A673 (cell line): ENCODE data around the gene USP36. TPM values are rescaled to one million over a fixed set of nuclear protein-coding genes. Genes with fewer than 3 reads are reported as not detected.
A peak's percentile ranks its signal among the peaks of the same experiment; 100 is the strongest.

ENCODE experiments used
- BruUV-seq: library from RNA; stranded (reverse); fragments of 400-500 nt; replicated peaks from 2 replicates; lab custom pipeline; 2021; lab: Mats Ljungman, UMichigan
- CTCF ChIA-PET: fragments of 300-600 bp; sonication (Branson Sonifier 250); formaldehyde crosslinking; loops from one replicate; lab custom pipeline; 2022; ENCODE audit warnings: antibody characterized with exemption; lab: Charles Lee
- POLR2A ChIA-PET: fragments of 300-600 bp; sonication (Branson Sonifier 250); formaldehyde crosslinking; loops from one replicate; lab custom pipeline; 2022; ENCODE audit warnings: antibody characterized with exemption; ENCODE audit not compliant: low non-redundant PET; lab: Charles Lee
- DNase-seq: peaks from one replicate; pipeline ENCODE4 v3.0.0-alpha.2; 2015; ENCODE audit warnings: low spot score
- H3K27ac ChIP-seq: fragments of 200-600 bp; sonication (generic); 2 replicates; pipeline ENCODE4 v1.5.1; 2016; ENCODE audit warnings: mixed run types, low read depth, mild to moderate bottlenecking, mixed read lengths, antibody characterized with exemption, low read length; ENCODE audit not compliant: poor library complexity, severe bottlenecking
- H3K27me3 ChIP-seq: fragments of 200-600 bp; sonication (generic); replicated peaks from 2 replicates; pipeline ENCODE4 v1.6.1; 2017; ENCODE audit warnings: mixed run types, low read depth, mild to moderate bottlenecking, mixed read lengths, antibody characterized with exemption, low read length; ENCODE audit not compliant: insufficient read depth, poor library complexity
- H3K36me3 ChIP-seq: fragments of 200-600 bp; sonication (generic); 2 replicates; pipeline ENCODE4 v1.6.1; 2016; ENCODE audit warnings: mixed run types, mild to moderate bottlenecking, mixed read lengths, antibody characterized with exemption, low read length; ENCODE audit not compliant: insufficient read depth, poor library complexity, severe bottlenecking
- H3K4me1 ChIP-seq: fragments of 200-600 bp; sonication (generic); 2 replicates; pipeline ENCODE4 v1.6.1; 2017; ENCODE audit warnings: mixed run types, mild to moderate bottlenecking, mixed read lengths, antibody characterized with exemption, low read length; ENCODE audit not compliant: insufficient read depth, poor library complexity, severe bottlenecking
- H3K4me3 ChIP-seq: fragments of 200-600 bp; sonication (generic); 2 replicates; pipeline ENCODE4 v1.5.1; 2016; ENCODE audit warnings: low read depth, mixed run types, mild to moderate bottlenecking, mixed read lengths, low read length; ENCODE audit not compliant: poor library complexity, severe bottlenecking
- H3K9me3 ChIP-seq: fragments of 200-600 bp; sonication (generic); 2 replicates; pipeline ENCODE4 v1.6.1; 2016; ENCODE audit warnings: mixed run types, low read depth, mild to moderate bottlenecking, mixed read lengths, antibody characterized with exemption, low read length; ENCODE audit not compliant: poor library complexity, severe bottlenecking
- CTCF ChIP-seq: fragments of 300-800, 200-600 bp; sonication (generic); conservative IDR thresholded peaks from 2 replicates; pipeline ENCODE4 v1.5.1; 2017; ENCODE audit warnings: low read depth, mild to moderate bottlenecking, antibody characterized with exemption, low read length, moderate library complexity, mixed read lengths
- EZH2 ChIP-seq: fragments of 200-600 bp; sonication (generic); IDR thresholded peaks from 2 replicates; pipeline ENCODE4 v1.6.1; 2017; ENCODE audit warnings: borderline replicate concordance, low read depth, mild to moderate bottlenecking, mixed read lengths, antibody characterized with exemption, low read length; ENCODE audit not compliant: poor library complexity, severe bottlenecking
- intact Hi-C: fragments of 100-400 bp; cut with micrococcal nuclease; formaldehyde crosslinking; loops from one replicate; pipeline ENCODE4 v1.10.0; 2022; ENCODE audit not compliant: unreplicated experiment
- total RNA-seq: library from RNA; stranded (reverse); gene quantifications from 2 replicates; pipeline ENCODE4 v1.2.3, GENCODE V29; 2021

USP36 gene
- total RNA-seq, 1 experiment from 2014 or later: 74.9 TPM

- DNase-seq: no peak
- intact Hi-C loops: no loop called here
- no peaks in the 10 kb centered on the region for H3K4me1 ChIP-seq
- no peaks in the 10 kb centered on the region for H3K9me3 ChIP-seq
- ChIA-PET CTCF (no interaction called here), POLR2A (no interaction called here)
- BruUV-seq: no TSS peak
- TF ChIP-seq EZH2: no peak
- TF ChIP-seq CTCF: no peak
- no peak overlapping the region for H3K27ac ChIP-seq
- no peak overlapping the region for H3K4me3 ChIP-seq
- peaks cover 77% of the 10 kb centered on the region for H3K36me3 ChIP-seq
- no peaks in the 10 kb centered on the region for H3K27me3 ChIP-seq
Observed at GRCh38 chr17:78825696-78826095, 14.9 kb downstream of the USP36 start.

GRCh38 chr17:78824240-78824639 lies 16.4 kb downstream of the USP36 start:
- POLR2A ChIA-PET: no interaction called here
- BruUV-seq: no TSS peak
- Histone ChIP-seq H3K27me3 (no peaks in the 10 kb centered on the region), H3K27ac (no peak overlapping the region), H3K4me1 (peaks cover 7% of the 10 kb centered on the region), H3K4me3 (no peak overlapping the region), H3K36me3 (peaks cover 74% of the 10 kb centered on the region), H3K9me3 (no peaks in the 10 kb centered on the region)
- no peak for DNase-seq
- TF ChIP-seq CTCF (no peak), EZH2 (no peak)
- CTCF ChIA-PET: no interaction called here
- intact Hi-C loops: no loop called here

GRCh38 chr17:78823282-78824046 lies 17.1 kb downstream of the USP36 start:
- no peak overlapping the region for H3K4me3 ChIP-seq
- no TSS peak for BruUV-seq
- no peak overlapping the region for H3K27ac ChIP-seq
- H3K4me1 ChIP-seq: peaks cover 14% of the 10 kb centered on the region
- DNase-seq: no peak
- ChIA-PET POLR2A (no interaction called here), CTCF (no interaction called here)
- TF ChIP-seq EZH2: no peak
- peak; percentile 33; the same call in 1 of the 2 replicates for TF ChIP-seq CTCF
- H3K36me3 ChIP-seq: peaks cover 70% of the 10 kb centered on the region
- intact Hi-C loops: no loop called here
- no peaks in the 10 kb centered on the region for H3K9me3 ChIP-seq
- no peaks in the 10 kb centered on the region for H3K27me3 ChIP-seq
